SH-SY5Y (cell line): Measurements from ENCODE around the gene CCNE1.

Experiments used
- GATA2 ChIP-seq: IDR thresholded peaks from 2 replicates; pipeline ENCODE4 v1.6.1; 2011; ENCODE audit warnings: mild to moderate bottlenecking, low read depth, low read length
- GATA3 ChIP-seq: IDR thresholded peaks from 2 replicates; pipeline ENCODE4 v1.6.1; 2011; ENCODE audit warnings: low read depth, mild to moderate bottlenecking, low read length, moderate library complexity

- TF ChIP-seq GATA2: no peak
- no peak for TF ChIP-seq GATA3
Observed at GRCh38 chr19:29784598-29785223, 27.1 kb upstream of the CCNE1 start.
